Esophagus muscularis mucosa (tissue), 3 donors: ENCODE measurements around the gene MAPK12.

Experiments used
- POLR2A ChIP-seq: fragments of 450-650 bp; IDR thresholded peaks from one replicate; pipeline ENCODE4 v1.6.1; 2017; ENCODE audit warnings: antibody characterized with exemption, moderate library complexity, mild to moderate bottlenecking, low read depth
- POLR2AphosphoS5 ChIP-seq, 2 donors: sonication (generic); formaldehyde crosslinking; IDR thresholded peaks; one replicate each; pipeline ENCODE4 v1.6.1; 2017; ENCODE audit warnings: antibody characterized with exemption in 2 of 2
- TF ChIP-seq, protein P1 (sequence below), 3 experiments: fragments of 200-600 bp in 2 of 3; fragments of 450-650 bp in 1 of 3; sonication (generic) in 2 of 3; IDR thresholded peaks; one replicate each; pipeline ENCODE4 v1.5.1; 2017 to 2019; ENCODE audit warnings: antibody characterized with exemption in 3 of 3, mild to moderate bottlenecking in 2 of 3, moderate library complexity in 1 of 3

GRCh38 chr22:50297510-50298265 is 36.2 kb upstream of the MAPK12 start:
- TF ChIP-seq POLR2A = no peak
- TF ChIP-seq, protein P1, sequence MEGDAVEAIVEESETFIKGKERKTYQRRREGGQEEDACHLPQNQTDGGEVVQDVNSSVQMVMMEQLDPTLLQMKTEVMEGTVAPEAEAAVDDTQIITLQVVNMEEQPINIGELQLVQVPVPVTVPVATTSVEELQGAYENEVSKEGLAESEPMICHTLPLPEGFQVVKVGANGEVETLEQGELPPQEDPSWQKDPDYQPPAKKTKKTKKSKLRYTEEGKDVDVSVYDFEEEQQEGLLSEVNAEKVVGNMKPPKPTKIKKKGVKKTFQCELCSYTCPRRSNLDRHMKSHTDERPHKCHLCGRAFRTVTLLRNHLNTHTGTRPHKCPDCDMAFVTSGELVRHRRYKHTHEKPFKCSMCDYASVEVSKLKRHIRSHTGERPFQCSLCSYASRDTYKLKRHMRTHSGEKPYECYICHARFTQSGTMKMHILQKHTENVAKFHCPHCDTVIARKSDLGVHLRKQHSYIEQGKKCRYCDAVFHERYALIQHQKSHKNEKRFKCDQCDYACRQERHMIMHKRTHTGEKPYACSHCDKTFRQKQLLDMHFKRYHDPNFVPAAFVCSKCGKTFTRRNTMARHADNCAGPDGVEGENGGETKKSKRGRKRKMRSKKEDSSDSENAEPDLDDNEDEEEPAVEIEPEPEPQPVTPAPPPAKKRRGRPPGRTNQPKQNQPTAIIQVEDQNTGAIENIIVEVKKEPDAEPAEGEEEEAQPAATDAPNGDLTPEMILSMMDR (IDR thresholded peaks at IDR 0.05) = no peak
- no peak for TF ChIP-seq POLR2AphosphoS5 (IDR thresholded peaks at IDR 0.05)
